ENCODE data around the gene TRIM67.

TRIM67 gene

GRCh38 chr1:231159202-231159962 lies 2.5 kb upstream of the TRIM67 start:
- DNase-seq: no peak

GRCh38 chr1:231159963-231160761 lies 1.7 kb upstream of the TRIM67 start:
- DNase-seq: no peak

GRCh38 chr1:231160895-231161666 lies 777 bp upstream of the TRIM67 start:
- no peak for DNase-seq

- DNase-seq: no peak
Observed at GRCh38 chr1:231162297-231162969, 575 bp downstream of the TRIM67 start.

- DNase-seq: no peak
Observed at GRCh38 chr1:231162970-231163829, 1.3 kb downstream of the TRIM67 start.

- no peak for DNase-seq
Observed at GRCh38 chr1:231163830-231164427, 2.1 kb downstream of the TRIM67 start.

GRCh38 chr1:231165371-231165770 lies 3.5 kb downstream of the TRIM67 start:
- no peak for DNase-seq

- DNase-seq: no peak
Observed at GRCh38 chr1:231166398-231166797, 4.5 kb downstream of the TRIM67 start.

GRCh38 chr1:231170875-231171274 lies 9.0 kb downstream of the TRIM67 start:
- no peak for DNase-seq

- no peak for DNase-seq
Observed at GRCh38 chr1:231171623-231172197, 9.9 kb downstream of the TRIM67 start.

GRCh38 chr1:231172411-231172810 lies 10.6 kb downstream of the TRIM67 start:
- no peak for DNase-seq

- no peak for DNase-seq
Observed at GRCh38 chr1:231176421-231176820, 14.6 kb downstream of the TRIM67 start.

GRCh38 chr1:231177226-231177625 lies 15.4 kb downstream of the TRIM67 start:
- DNase-seq: no peak

- no peak for DNase-seq
Observed at GRCh38 chr1:231177936-231178335, 16.1 kb downstream of the TRIM67 start.

GRCh38 chr1:231178970-231179369 lies 17.1 kb downstream of the TRIM67 start:
- no peak for DNase-seq

GRCh38 chr1:231180034-231180433 lies 18.2 kb downstream of the TRIM67 start:
- no peak for DNase-seq

- DNase-seq: no peak
Observed at GRCh38 chr1:231181271-231181670, 19.4 kb downstream of the TRIM67 start.

GRCh38 chr1:231182317-231182716 lies 20.5 kb downstream of the TRIM67 start:
- no peak for DNase-seq

- no peak for DNase-seq
Observed at GRCh38 chr1:231183639-231184590, 22.1 kb downstream of the TRIM67 start.

- no peak for DNase-seq
Observed at GRCh38 chr1:231184891-231185290, 23.0 kb downstream of the TRIM67 start.

All from activated CD4-positive, alpha-beta T cell treated with anti-CD3 and anti-CD28 coated beads for 1 hour (primary cell).